ENCODE data around the gene ZNF285.
"Not testable (repeated sequence)": the region's sequence is repeated elsewhere in the genome, so short reads cannot be mapped to it uniquely, and the experiment has no call there.

Gene ZNF285

GRCh38 chr19:44344255-44344654, 57.2 kb downstream of the ZNF285 start:
- Histone ChIP-seq H3K4me1 (no peaks in the 10 kb centered on the region), H3K36me3 (peaks cover 6% of the 10 kb centered on the region), H3K4me3 (ENCODE audit: low read depth, low read length) (no peak overlapping the region), H3K27me3 (no peaks in the 10 kb centered on the region), H3K9me3 (no peaks in the 10 kb centered on the region)
- DNase-seq: no peak
- TF ChIP-seq CTCF (IDR thresholded peaks at IDR 0.05; ENCODE audit: low read depth, low read length): no peak

GRCh38 chr19:44341794-44342193, 59.6 kb downstream of the ZNF285 start:
- H3K4me1 ChIP-seq: no peaks in the 10 kb centered on the region
- no peaks in the 10 kb centered on the region for H3K27me3 ChIP-seq
- no peaks in the 10 kb centered on the region for H3K9me3 ChIP-seq
- TF ChIP-seq CTCF (IDR thresholded peaks at IDR 0.05; ENCODE audit: low read depth, low read length): no peak
- H3K36me3 ChIP-seq: peaks cover 16% of the 10 kb centered on the region
- H3K4me3 ChIP-seq (ENCODE audit: low read depth, low read length): no peak overlapping the region
- DNase-seq: no peak

GRCh38 chr19:44334639-44335038, 66.8 kb downstream of the ZNF285 start:
- H3K4me3 ChIP-seq (ENCODE audit: low read depth, low read length); H3K4me1 ChIP-seq; H3K9me3 ChIP-seq; DNase-seq; H3K27me3 ChIP-seq: not testable (repeated sequence)
- H3K36me3 ChIP-seq: peaks cover 43% of the 10 kb centered on the region

Measured in BE2C (cell line).